SK-N-SH (cell line): ENCODE measurements around the gene IPCEF1. TPM values are rescaled to one million over a fixed set of nuclear protein-coding genes. Genes with fewer than 3 reads are reported as not detected.

Experiments
- CTCF ChIA-PET: fragments of 300-600, 350-600 bp; formaldehyde crosslinking; extraction: SDS; loops from one replicate; lab custom pipeline; 2021; lab: Yijun Ruan, JAX
- POLR2A ChIA-PET: fragments of 350-600 bp; sonication (Branson Sonifier 250); formaldehyde crosslinking; extraction: SDS; loops from one replicate; lab custom pipeline; 2020; ENCODE audit warnings: antibody characterized with exemption, inconsistent platforms; lab: Yijun Ruan, JAX
- DNase-seq: peaks from one replicate; pipeline ENCODE4 v3.0.0; 2012
- H2AFZ ChIP-seq: fragments of 200-600 bp; sonication (generic); 2 replicates; pipeline ENCODE4 v1.8.1; 2016; ENCODE audit warnings: antibody characterized with exemption, mild to moderate bottlenecking, low read depth
- H3F3A ChIP-seq: fragments of 200-600 bp; sonication (generic); replicated peaks from 2 replicates; pipeline ENCODE3; 2016; ENCODE audit warnings: antibody characterized with exemption, mild to moderate bottlenecking; ENCODE audit not compliant: insufficient read depth
- H3K27ac ChIP-seq, 2 experiments: fragments of 200-500 bp in 1 of 2; fragments of 200-600 bp in 1 of 2; sonication (Bioruptor generic) in 1 of 2; sonication (generic), shearing (Covaris generic) in 1 of 2; 2 replicates each; pipeline versions ENCODE4 v1.5.1 to v1.6.1; 2014 to 2016; ENCODE audit warnings: low read depth in 2 of 2, inconsistent platforms in 1 of 2, low read length in 1 of 2, mild to moderate bottlenecking in 1 of 2, mixed read lengths in 1 of 2
- H3K27me3 ChIP-seq: fragments of 200-600 bp; sonication (generic), shearing (Covaris generic); 2 replicates; pipeline ENCODE4 v1.6.1; 2016; ENCODE audit warnings: mixed run types; ENCODE audit not compliant: insufficient read depth
- H3K36me3 ChIP-seq, 2 experiments: fragments of 200-500 bp in 1 of 2; fragments of 200-600 bp in 1 of 2; sonication (Bioruptor generic) in 1 of 2; sonication (generic) in 1 of 2; replicated peaks in 1 of 2; 2 replicates each; pipeline versions ENCODE3 to v1.5.1; 2014 to 2016; ENCODE audit warnings: low read length in 1 of 2, mild to moderate bottlenecking in 1 of 2; ENCODE audit not compliant: insufficient read depth in 2 of 2, control insufficient read depth in 1 of 2
- H3K4me1 ChIP-seq, 2 experiments: fragments of 200-500 bp in 1 of 2; fragments of 200-600 bp in 1 of 2; sonication (Bioruptor generic) in 1 of 2; sonication (generic), shearing (Covaris generic) in 1 of 2; 2 replicates each; pipeline versions ENCODE4 v1.5.1 to v1.6.1; 2014 to 2016; ENCODE audit warnings: low read depth in 1 of 2, low read length in 1 of 2, mixed run types in 1 of 2; ENCODE audit not compliant: insufficient read depth in 2 of 2, control insufficient read depth in 1 of 2
- H3K4me2 ChIP-seq: fragments of 200-600 bp; sonication (generic), shearing (Covaris generic); 2 replicates; pipeline ENCODE4 v1.6.1; 2017; ENCODE audit warnings: mixed run types
- H3K4me3 ChIP-seq, 2 experiments: fragments of 200-500 bp in 1 of 2; fragments of 200-600 bp in 1 of 2; sonication (Bioruptor generic) in 1 of 2; sonication (generic), shearing (Covaris generic) in 1 of 2; 2 replicates each; pipeline versions ENCODE4 v1.5.1 to v1.8.1; 2014 to 2016; ENCODE audit warnings: low read depth in 2 of 2, inconsistent platforms in 1 of 2, low read length in 1 of 2, mild to moderate bottlenecking in 1 of 2, mixed read lengths in 1 of 2, moderate library complexity in 1 of 2
- H3K79me2 ChIP-seq: fragments of 200-600 bp; sonication (generic); 2 replicates; pipeline ENCODE4 v1.8.1; 2017; ENCODE audit warnings: mild to moderate bottlenecking; ENCODE audit not compliant: insufficient read depth
- H3K9ac ChIP-seq: fragments of 200-600 bp; sonication (generic); 2 replicates; pipeline ENCODE4 v1.6.1; 2017; ENCODE audit warnings: mixed run types
- H3K9me2 ChIP-seq: fragments of 200-600 bp; sonication (generic); 2 replicates; pipeline ENCODE4 v1.6.1; 2017; ENCODE audit warnings: mixed run types
- H3K9me3 ChIP-seq: fragments of 200-600 bp; sonication (generic); 2 replicates; pipeline ENCODE4 v1.6.1; 2017; ENCODE audit warnings: mixed run types, mild to moderate bottlenecking, moderate library complexity
- H4K20me1 ChIP-seq: fragments of 200-600 bp; sonication (generic); 2 replicates; pipeline ENCODE4 v1.6.1; 2017; ENCODE audit warnings: mild to moderate bottlenecking, mixed run types; ENCODE audit not compliant: insufficient read depth
- FOSL2 ChIP-seq: IDR thresholded peaks from 2 replicates; pipeline ENCODE4 v1.4.0; 2012; ENCODE audit warnings: low read depth, mild to moderate bottlenecking, moderate library complexity, borderline replicate concordance
- FOXM1 ChIP-seq: IDR thresholded peaks from 2 replicates; pipeline ENCODE4 v1.4.0; 2012; ENCODE audit warnings: low read depth, mild to moderate bottlenecking
- JUND ChIP-seq: IDR thresholded peaks from 2 replicates; pipeline ENCODE4 v1.4.0; 2012
- NFIC ChIP-seq: IDR thresholded peaks from 2 replicates; pipeline ENCODE4 v1.4.0; 2012; ENCODE audit warnings: borderline replicate concordance
- RAD21 ChIP-seq: IDR thresholded peaks from 2 replicates; pipeline ENCODE4 v1.6.1; 2012; ENCODE audit warnings: mild to moderate bottlenecking, low read length
- TCF12 ChIP-seq: IDR thresholded peaks from 2 replicates; pipeline ENCODE4 v1.4.0; 2012
- WGBS: methylation state at CpG from one replicate; pipeline ENCODE4 v1.1.6; 2017; ENCODE audit warnings: low lambda C conversion rate; 5-methylcytosine and 5-hydroxymethylcytosine counted together
- polyA plus RNA-seq, 3 experiments: library from polyadenylated mRNA; depleted of rRNA; stranded (reverse); fragments of >200 nt; gene quantifications; 2 replicates each; pipeline ENCODE4 v1.2.3, GENCODE V29; 2012
- TF ChIP-seq, protein P1 (sequence below): fragments of 200-600 bp; sonication (generic); IDR thresholded peaks from 2 replicates; pipeline ENCODE4 v1.6.1; 2017; ENCODE audit warnings: antibody characterized with exemption, mild to moderate bottlenecking, moderate library complexity
- TF ChIP-seq, protein P2 (sequence below): IDR thresholded peaks from 2 replicates; pipeline ENCODE4 v1.4.0; 2012; ENCODE audit warnings: low read depth, borderline replicate concordance
- TF ChIP-seq, protein P3 (sequence below): IDR thresholded peaks from 2 replicates; pipeline ENCODE4; 2012

Gene IPCEF1
- polyA plus RNA-seq, 1 of the 3 experiments (the other 2 are of a cell fraction), result not detected

DNA sequence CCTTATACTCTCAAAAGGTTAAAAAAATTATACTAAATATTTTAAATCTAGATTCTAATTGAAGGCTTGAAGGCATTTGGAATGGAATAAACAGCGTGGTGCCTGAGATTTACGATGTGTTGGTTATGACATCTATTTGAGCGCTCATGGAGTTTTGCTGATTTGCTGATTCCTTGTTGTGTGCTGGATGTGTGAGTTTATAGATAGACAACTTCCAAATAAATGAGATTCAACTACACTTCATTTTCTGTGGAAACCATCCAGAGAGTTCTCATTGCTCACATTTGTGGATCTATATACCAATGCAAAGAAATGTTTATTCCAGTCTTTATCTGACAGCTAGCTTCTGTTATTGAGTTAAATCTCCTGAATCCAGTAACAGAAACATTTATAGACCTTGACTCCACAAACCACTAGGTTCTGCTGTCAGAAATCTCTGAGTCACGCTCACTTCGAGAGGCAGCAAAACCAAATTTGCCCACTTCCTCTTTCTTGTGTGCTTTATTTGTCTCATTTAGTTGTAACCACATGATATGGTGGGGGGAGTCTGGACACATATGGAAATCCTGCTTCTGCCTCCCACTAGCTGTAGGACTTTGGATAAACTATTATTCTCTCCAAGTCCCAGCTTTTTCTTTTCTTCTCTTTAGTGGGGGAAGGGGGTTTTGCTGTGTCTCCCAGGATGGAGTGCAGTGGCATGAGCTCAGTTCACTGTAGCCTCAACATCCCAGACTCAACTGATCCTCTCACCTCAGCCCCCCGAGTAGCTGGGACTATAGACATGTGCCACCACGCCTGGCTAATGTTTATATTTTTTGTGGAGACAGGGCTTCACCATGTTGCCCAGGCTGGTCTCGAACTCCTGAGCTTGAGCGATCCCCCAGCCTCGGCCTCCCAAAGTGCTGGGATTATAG lies 54.5 kb downstream of the IPCEF1 start (continued):
- TF ChIP-seq, protein P1, sequence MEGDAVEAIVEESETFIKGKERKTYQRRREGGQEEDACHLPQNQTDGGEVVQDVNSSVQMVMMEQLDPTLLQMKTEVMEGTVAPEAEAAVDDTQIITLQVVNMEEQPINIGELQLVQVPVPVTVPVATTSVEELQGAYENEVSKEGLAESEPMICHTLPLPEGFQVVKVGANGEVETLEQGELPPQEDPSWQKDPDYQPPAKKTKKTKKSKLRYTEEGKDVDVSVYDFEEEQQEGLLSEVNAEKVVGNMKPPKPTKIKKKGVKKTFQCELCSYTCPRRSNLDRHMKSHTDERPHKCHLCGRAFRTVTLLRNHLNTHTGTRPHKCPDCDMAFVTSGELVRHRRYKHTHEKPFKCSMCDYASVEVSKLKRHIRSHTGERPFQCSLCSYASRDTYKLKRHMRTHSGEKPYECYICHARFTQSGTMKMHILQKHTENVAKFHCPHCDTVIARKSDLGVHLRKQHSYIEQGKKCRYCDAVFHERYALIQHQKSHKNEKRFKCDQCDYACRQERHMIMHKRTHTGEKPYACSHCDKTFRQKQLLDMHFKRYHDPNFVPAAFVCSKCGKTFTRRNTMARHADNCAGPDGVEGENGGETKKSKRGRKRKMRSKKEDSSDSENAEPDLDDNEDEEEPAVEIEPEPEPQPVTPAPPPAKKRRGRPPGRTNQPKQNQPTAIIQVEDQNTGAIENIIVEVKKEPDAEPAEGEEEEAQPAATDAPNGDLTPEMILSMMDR, result no peak
- TF ChIP-seq FOSL2, result no peak

DNA sequence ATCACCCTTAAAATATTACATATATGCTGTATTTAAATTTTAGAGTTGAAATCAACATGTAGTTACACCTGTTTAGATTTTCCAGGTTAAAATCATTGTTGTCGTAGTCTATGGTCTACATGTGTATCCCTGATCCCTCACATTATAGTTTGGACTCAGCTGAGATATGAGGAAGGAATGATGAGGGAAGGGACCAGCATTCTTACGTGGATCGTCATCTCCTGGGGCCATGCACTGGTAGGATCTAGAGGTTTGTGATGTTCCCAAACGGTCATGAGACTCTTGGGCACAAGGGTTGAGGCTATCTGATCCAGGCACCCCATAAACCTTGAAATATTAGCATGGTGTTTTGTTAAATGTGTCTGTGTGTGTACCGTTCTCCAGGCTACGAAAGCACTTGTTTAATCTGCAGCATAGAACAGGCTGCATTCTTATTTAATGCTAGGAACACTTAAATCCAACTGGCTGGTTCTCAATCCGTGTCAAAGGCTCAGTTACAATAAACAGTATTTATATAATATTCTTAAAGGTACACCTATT lies 55.4 kb downstream of the IPCEF1 start:
- Histone ChIP-seq H3K9me3 (no peaks in the 10 kb centered on the region), H3K9ac (no peak overlapping the region), H3F3A (peaks cover 19% of the 10 kb centered on the region), H3K4me3 (no peak overlapping the region), H3K27ac (no peak overlapping the region), H3K36me3 (no peaks in the 10 kb centered on the region), H2AFZ (no peak overlapping the region), H4K20me1 (no peaks in the 10 kb centered on the region), H3K9me2 (no peaks in the 10 kb centered on the region), H3K4me2 (no peak overlapping the region), H3K4me1 (peaks cover 0 to 4% of the 10 kb centered on the region in 2 experiments; a peak in 1 of 4 replicates), H3K27me3 (no peaks in the 10 kb centered on the region), H3K79me2 (no peaks in the 10 kb centered on the region)
- TF ChIP-seq, protein P1, result no peak
- TF ChIP-seq RAD21, result no peak
- TF ChIP-seq, protein P2, sequence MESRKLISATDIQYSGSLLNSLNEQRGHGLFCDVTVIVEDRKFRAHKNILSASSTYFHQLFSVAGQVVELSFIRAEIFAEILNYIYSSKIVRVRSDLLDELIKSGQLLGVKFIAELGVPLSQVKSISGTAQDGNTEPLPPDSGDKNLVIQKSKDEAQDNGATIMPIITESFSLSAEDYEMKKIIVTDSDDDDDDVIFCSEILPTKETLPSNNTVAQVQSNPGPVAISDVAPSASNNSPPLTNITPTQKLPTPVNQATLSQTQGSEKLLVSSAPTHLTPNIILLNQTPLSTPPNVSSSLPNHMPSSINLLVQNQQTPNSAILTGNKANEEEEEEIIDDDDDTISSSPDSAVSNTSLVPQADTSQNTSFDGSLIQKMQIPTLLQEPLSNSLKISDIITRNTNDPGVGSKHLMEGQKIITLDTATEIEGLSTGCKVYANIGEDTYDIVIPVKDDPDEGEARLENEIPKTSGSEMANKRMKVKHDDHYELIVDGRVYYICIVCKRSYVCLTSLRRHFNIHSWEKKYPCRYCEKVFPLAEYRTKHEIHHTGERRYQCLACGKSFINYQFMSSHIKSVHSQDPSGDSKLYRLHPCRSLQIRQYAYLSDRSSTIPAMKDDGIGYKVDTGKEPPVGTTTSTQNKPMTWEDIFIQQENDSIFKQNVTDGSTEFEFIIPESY, result no peak
- ChIA-PET CTCF (no interaction called here), POLR2A (no interaction called here)
- DNase-seq, result no peak
- 97% methylated on average over 5 of the region's 7 CpGs for WGBS

DNA sequence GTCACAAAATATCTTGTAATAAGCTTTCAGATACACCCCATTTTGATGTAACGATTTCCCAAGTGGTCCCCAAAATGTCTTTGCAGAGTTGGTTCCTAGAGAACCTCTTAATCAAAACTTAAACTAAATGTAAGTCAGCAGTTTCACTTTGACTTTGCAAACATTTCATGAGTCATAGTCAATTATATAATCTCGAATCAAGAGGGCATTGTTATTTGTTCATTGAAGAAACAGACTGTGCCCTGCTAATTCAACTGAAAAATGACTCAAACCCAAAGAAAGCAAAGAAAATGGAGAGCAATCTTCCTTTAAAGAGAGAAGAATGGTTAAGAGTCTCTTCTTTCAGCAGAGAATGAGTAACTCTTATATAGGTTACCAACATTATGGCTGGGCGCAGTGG lies 58.3 kb downstream of the IPCEF1 start:
- Histone ChIP-seq H3K9me2 (no peaks in the 10 kb centered on the region), H3K4me1 (peaks cover 0 to 4% of the 10 kb centered on the region in 2 experiments; a peak in 1 of 4 replicates), H2AFZ (no peak overlapping the region), H3K27ac (peak overlapping the region in 1 of 2 experiments; percentile 64; a peak in 2 of 4 replicates), H3K79me2 (no peaks in the 10 kb centered on the region), H3K36me3 (no peaks in the 10 kb centered on the region), H3K9ac (no peak overlapping the region), H3K4me2 (peak overlapping the region; percentile 11; the same call in 1 of the 2 replicates), H3K27me3 (no peaks in the 10 kb centered on the region), H4K20me1 (no peaks in the 10 kb centered on the region), H3F3A (peaks cover 19% of the 10 kb centered on the region), H3K9me3 (no peaks in the 10 kb centered on the region), H3K4me3 (no peak overlapping the region)
- WGBS, result 65% methylated on average over 3 of the region's 3 CpGs
- DNase-seq, result no peak
- CTCF ChIA-PET, result no interaction called here
- peak; percentile 9; the same call in 1 of the 2 replicates for TF ChIP-seq TCF12
- TF ChIP-seq JUND, result 0 out of 2 replicates have a peak, but pooled peaks have one; percentile 23
- TF ChIP-seq FOSL2, result peak; percentile 29; the same call in 1 of the 2 replicates
- TF ChIP-seq NFIC, result no peak
- TF ChIP-seq, protein P3, sequence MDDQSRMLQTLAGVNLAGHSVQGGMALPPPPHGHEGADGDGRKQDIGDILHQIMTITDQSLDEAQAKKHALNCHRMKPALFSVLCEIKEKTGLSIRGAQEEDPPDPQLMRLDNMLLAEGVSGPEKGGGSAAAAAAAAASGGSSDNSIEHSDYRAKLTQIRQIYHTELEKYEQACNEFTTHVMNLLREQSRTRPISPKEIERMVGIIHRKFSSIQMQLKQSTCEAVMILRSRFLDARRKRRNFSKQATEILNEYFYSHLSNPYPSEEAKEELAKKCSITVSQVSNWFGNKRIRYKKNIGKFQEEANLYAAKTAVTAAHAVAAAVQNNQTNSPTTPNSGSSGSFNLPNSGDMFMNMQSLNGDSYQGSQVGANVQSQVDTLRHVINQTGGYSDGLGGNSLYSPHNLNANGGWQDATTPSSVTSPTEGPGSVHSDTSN, result peak; percentile 53; the same call in 1 of the 2 replicates
- TF ChIP-seq FOXM1, result no peak
- POLR2A ChIA-PET, result no interaction called here
